Activated CD8-positive, alpha-beta memory T cell treated with anti-CD3 and anti-CD28 coated beads, Interleukin-2, amount 50 U/mL, for 24 hours (primary cell): ENCODE results near the gene THOC2.
"Not testable (repeated sequence)": the region's sequence is repeated elsewhere in the genome, so short reads cannot be mapped to it uniquely, and the experiment has no call there.

Source experiments
- DNase-seq: peaks from one replicate; pipeline ENCODE4 v3.0.0-alpha.2; 2020; ENCODE audit errors: extremely low read depth

THOC2 gene

DNA sequence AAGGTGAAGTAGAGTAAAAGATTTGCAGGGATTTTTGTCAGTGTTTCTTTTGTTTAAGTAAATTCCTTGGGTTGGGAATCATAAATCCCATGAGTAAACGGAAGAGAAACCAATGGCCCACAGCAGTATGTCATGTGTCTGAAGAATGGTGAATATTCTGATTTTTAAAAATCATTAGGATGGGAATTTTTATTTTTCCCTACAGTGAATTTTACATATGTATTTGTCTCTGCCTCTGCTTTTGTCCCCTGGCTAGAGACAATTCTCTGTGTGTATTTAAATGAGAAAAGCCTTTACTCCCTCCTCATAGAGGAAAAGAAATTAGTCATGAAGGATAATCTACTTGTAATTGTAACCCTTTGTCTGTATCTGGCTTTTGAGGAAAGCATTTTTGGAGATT lies 152.1 kb downstream of the THOC2 start:
- no peak for DNase-seq

DNA sequence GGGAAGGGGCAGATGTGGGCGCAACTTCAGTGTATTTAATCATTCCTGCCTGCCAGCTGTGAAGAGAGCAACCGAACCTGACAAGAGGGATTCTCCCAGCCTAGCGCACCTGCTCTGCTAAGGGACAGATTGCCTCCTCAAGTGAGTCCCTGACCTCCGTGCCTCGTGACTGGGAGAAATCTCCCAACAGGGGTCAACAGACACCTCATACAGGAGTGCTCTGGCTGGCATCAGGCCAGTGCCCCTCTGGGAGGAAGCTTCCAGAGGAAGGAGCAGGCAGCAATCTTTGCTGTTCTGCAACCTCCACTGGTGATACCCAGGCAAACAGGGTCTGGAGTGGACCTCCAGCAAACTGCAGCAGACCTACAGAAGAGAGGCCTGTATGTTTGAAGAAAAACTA lies 158.8 kb downstream of the THOC2 start:
- DNase-seq: not testable (repeated sequence)

DNA sequence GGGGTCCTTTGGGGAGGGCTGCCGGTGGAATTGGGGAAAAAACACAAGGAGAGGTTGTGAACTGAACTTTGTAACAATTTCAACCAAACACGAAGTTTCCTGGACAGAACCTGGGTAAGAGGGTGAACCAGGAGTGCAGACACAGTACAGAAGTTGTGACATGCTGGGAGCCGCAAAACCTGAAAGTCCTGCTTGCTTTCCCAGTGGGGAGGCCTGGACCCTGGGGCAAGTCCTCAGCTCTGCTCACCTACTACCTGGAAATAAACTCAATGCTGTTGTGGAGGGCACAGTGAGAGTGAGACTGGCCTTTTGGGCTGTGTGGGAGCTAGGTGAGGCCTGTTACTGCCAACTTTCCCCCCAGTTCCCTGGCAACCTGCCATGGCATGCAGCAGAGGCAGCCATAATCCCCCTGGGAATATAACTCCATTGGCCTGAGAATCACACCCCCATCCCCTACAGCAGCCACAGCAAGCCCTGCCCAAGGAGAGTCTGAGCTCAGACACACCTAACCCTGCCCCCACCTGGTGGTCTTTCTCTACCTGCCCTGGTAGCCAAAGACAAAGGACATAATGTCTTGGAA lies 162.8 kb downstream of the THOC2 start:
- no peak for DNase-seq

GRCh38 chrX:123563167-123563566 lies 169.7 kb downstream of the THOC2 start:
- DNase-seq: no peak

DNA sequence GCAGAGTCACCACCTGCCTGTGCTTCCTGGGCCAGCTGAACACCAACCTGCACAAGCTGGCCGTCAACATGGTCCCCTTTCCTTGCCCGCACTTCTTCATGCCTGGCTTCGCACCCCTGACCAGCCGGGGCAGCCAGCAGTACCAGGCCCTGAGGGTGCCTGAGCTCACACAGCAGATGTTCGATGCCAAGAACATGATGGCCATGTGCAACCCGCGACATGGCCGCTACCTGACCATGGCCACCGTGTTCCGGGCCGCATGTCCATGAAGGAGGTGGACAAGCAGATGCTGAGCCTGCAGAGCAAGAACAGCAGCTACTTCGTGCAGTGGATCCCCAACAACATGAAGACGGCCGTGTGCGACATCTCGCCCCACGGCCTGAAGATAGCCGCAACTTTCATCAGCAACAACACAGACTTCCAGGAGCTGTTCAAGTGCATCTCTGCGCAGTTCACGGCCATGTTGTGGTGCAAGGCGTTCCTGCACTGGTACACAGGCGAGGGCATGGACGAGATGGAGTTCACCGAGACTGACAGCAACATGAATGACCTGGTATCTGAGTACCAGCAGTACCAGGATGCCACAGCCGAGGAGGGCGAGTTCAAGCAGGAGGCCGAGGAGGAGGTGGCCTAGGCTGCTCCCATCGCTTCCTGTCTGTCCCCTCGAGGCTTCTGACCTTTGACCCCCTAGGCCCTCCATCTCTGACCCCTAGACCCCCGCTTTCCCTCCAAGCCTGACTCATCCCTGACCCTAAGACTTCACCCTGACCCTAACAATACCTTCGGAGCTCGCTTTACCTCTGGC lies 170.3 kb downstream of the THOC2 start:
- DNase-seq: no peak

DNA sequence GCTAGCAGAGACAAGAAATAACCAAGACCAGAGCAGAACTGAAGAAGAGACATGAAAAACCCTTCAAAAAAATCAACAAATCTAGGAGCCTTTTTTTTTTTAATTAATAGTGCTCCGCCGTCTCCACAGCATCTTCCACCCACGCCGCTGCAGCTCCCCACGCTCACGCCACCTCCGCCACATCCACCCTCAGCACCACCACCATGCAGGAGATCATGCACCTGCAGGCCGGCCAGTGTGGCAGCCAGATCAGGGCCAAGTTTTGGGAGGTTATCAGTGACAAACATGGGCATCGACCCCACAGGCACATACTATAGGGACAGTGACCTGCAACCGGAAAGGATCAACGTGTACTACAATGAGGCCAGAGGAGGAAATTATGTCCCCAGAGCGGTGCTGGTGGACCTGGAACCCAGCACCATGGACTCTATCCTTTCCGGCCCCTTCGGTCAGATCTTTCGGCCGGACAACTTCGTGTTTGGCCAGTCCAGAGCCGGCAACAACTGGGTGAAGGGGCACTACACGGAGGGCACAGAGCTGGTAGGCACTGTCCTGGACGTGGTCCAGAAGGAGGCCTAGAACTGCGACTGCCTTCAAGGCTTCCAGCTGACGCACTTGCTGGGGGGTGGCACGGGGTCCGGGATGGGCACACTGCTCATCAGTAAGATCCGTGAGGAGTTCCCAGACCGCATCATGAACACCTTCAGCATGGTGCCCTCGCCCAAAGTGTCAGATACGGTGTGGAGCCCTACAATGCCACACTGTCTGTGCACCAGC lies 171.2 kb downstream of the THOC2 start:
- DNase-seq: no peak

- no peak for DNase-seq
These were observed 182.0 kb downstream of the THOC2 start for GRCh38 chrX:123550829-123551228.
